Fibroblast of mammary gland (primary cell): ENCODE data around the gene ZDHHC7.

Experiments used
- DNase-seq: peaks from one replicate; pipeline ENCODE4 v3.0.0-alpha.2; 2010; ENCODE audit warnings: low read depth
- H3K4me3 ChIP-seq: 2 replicates; pipeline ENCODE4 v1.5.1; 2011; ENCODE audit warnings: low read depth, mild to moderate bottlenecking, low read length, moderate library complexity; ENCODE audit not compliant: control insufficient read depth
- TF ChIP-seq, protein P1 (sequence below): conservative IDR thresholded peaks from 2 replicates; pipeline ENCODE4 v1.5.1; 2011; ENCODE audit warnings: low read depth, low read length, inconsistent platforms; ENCODE audit not compliant: control insufficient read depth, insufficient read depth

ZDHHC7 gene

DNA sequence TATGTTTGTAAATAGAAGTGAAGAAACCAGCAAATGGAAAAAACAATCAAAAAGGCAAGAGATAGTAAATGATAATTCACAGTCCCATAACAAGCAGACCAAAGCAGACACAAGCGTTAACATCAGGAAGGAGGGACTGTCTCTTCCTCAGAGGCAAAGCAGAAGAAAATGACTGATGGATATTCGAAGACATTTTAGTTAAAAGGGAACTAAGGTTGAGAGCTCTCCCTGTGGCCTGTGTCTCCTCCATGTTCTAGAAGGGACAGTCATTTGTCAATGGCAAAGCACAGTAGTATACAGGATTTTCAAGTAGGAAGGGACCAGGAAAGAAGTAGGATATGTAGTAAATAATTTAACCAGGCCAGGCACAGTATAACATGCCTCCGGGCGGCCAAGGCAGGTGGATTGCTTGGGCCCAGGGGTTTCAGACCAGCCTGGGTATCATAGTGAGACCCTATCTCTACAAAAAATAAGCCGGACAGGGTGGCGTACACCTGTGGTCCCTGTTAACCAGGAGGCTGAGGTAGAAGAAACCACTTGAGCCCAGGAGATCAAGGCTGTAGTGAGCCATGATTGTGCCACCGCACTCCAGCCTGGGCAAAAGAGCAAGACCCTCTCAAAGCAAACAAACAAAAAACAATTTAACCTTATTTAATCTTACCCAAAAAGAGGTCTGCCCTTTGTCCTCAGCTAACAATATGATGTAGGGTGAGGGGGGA lies 3.7 kb downstream of the ZDHHC7 start:
- TF ChIP-seq, protein P1, sequence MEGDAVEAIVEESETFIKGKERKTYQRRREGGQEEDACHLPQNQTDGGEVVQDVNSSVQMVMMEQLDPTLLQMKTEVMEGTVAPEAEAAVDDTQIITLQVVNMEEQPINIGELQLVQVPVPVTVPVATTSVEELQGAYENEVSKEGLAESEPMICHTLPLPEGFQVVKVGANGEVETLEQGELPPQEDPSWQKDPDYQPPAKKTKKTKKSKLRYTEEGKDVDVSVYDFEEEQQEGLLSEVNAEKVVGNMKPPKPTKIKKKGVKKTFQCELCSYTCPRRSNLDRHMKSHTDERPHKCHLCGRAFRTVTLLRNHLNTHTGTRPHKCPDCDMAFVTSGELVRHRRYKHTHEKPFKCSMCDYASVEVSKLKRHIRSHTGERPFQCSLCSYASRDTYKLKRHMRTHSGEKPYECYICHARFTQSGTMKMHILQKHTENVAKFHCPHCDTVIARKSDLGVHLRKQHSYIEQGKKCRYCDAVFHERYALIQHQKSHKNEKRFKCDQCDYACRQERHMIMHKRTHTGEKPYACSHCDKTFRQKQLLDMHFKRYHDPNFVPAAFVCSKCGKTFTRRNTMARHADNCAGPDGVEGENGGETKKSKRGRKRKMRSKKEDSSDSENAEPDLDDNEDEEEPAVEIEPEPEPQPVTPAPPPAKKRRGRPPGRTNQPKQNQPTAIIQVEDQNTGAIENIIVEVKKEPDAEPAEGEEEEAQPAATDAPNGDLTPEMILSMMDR: no peak
- H3K4me3 ChIP-seq: no peak overlapping the region
- DNase-seq: no peak

DNA sequence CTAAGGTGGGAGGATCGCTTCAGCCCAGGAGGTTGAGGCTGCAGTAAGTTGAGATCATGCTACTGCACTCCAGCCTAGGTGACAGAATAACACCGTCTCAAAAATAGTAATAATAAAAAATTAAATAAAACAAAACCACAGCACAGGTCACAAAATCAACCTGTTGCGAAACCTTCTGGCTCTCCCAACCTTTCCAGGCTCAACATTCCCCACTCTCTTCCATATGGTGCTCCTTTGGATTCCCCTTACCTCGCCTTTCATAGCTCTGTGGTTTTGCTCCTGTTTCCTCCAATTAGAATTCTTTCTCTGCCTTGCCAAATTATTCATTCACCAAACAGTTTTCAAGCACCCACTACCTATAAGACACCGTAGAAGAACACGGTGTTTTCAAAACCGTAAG lies 4.7 kb downstream of the ZDHHC7 start:
- peak; percentile 58 for DNase-seq
- TF ChIP-seq, protein P1: no peak
- no peak overlapping the region for H3K4me3 ChIP-seq

DNA sequence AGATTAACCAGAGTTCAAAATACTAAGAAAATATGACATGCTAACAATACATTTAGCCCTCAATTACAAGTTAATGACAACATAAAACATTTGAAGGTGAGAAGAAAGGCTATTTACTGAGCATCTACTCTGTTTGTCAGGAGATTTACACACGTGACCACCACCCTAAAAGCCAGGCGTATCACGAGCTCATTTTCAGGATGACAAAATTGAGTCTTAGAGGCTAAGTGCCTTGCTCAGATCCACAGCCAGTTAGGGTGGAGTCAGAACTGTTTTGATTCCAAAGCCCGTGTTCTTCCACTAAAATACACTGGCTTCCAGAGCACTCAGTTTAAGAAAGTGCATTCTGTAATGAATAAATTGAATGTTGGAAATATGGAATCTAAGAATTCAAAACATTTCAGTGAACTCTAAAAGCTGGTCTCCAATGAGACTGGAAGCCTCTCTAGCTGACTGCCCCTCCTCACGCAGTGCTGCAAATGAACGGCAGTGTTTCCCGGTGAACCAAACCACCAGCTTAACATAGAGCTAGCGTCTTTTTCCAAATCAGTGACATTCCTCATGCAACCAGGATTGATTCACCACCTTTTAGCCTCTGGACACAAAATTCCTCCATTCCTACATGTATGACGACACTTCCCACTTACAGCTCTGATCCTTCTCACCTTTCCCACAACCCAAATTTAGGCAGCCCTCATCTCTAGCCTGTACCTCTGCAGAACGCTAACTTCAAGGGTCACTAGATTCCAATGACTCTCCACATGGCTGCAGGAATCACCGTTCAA lies 5.9 kb downstream of the ZDHHC7 start:
- no peak overlapping the region for H3K4me3 ChIP-seq
- DNase-seq: peak; percentile 75
- TF ChIP-seq, protein P1: no peak

DNA sequence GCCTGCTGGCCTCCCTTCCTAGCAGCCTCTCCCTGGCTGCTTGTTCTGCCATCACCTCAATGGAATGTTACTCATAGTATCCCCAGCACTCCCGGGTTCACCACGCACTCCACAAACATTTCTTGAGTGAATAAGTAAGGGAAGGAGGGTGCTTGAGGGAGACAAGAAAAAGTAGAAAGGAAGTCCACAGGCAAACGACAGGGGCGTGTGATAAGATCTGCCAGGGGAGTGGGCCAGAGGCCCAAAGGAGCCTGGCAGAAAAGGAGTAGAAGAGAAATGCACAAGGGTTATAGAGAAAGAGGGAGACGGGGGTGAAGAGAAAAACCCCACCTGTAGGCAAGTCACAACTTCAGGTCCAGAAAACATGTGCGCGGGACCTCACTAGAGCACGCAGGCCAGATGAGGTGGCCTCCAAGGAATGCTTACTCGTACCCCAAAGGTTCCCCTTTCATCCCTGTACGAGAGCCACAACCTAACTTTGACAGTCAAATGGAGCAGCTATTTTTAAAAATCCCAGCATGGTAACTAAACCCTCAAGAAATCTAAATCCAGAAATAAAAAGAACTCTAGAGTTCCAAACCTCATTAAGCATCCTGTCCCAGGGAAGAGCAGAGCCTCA lies 6.6 kb downstream of the ZDHHC7 start:
- TF ChIP-seq, protein P1: no peak
- no peak overlapping the region for H3K4me3 ChIP-seq
- peak; percentile 87 for DNase-seq

DNA sequence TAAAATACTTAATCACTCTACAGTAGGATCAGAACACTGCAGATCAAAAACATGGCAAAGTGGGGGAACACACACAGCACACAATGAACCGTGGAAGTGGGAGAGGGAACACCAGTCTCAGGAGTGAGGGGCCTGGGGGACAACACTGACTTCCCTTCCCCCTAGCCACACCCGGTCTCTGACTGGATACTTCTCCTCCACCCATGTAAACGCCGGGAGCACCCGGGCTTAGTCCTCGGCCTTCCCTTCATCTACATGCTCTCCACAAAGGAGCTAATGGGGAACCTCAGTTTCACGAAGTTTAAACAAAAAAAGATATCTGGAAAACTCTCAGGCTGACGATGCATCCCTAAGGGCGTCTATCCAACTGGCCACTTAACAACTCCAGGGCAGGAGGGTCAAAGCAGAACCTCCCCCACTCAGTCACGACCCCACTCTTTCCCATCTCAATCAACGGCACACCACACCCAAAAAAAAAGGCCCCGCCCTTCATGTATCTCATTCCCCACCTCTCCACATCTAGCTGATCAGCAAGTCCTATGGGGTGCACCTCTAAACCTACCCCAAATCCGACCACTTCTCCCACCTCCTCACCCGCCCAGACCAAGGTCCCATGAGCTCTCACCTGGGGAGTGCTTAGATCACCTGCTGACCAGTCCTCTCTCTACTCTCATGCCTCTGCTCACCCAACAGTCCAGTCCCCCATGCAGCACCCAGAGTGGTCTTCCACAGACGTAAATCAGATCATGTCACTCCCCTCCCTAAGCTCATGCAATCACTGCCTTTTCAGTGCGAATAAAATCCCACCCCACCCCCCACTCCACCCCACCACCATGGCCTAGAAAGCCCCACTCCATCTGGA lies 7.4 kb downstream of the ZDHHC7 start:
- DNase-seq: no peak
- no peak overlapping the region for H3K4me3 ChIP-seq
- TF ChIP-seq, protein P1: no peak

DNA sequence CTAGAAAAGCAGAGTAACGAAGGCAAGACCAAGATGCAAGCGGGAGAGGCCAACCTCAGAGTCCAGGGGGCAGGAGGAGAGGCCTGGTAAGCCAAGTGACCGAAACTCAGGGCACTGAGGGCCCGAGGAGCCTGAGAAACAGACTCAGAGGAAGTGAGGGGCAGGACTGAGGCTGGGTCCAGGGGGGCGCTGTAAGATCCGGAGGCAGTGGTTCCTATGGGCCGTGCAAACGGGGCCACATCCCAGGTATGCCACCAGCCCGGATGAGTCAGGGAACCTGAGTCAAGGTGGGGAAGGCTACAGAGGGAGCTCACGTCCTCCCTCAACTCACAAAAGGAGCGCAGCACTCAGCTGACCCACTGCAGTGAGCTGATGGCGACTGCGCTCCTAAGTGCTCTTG lies 8.3 kb downstream of the ZDHHC7 start:
- TF ChIP-seq, protein P1: no peak
- peak overlapping the region; percentile 32 for H3K4me3 ChIP-seq
- no peak for DNase-seq
